ENCODE measurements around the gene PKM.

The PKM gene

DNA sequence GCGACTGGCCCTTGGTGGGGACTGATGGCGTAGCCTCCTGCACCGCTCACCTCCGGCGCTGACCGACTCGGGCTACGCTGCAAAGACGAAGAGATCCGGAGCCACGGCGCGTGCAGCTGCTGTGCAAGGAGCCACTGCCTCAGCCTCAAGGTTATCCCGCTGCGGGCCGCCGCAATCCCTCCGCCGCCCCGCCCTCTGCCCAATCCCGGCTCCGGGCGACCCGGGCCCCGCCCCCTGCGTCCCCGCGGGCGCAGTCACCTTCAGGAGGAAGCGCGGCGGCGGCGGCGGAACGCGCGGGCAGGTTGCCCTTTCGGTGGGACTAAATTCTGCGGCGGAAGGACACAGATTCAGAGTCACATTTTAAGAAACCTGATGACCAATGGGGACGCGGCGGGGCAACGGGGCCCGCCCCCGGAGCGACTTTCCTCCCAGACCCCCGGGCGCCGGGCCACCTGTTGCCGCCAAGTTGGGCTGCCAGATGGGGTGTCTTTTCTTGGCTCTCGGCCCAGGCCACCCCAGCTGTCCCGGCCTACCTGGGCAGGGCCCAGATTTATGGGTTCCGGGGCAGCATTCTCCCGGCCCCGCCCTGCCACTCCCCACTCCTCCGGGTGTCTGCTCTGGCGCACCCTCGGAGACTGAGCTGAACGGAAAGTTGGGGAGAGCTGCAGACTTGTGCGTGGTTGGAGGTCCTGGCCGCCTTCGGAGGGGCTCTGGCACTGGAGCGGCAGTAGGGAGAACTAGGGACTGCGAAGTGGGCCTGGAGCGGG is at the start of gene PKM:
PKM (minus strand) TSS at position 125 of the 767 bp plus-strand sequence. CDS start 12,093 bp downstream, outside the sequence.
- Histone ChIP-seq H3K4me3 (ENCODE audit: low read depth in 1 of 2, low read length in 2 of 2) (peak within 1 kb of the TSS; percentile 89 to 99), H3K4me1 (ENCODE audit: insufficient read depth, low read length) (peaks cover 54% of the 10 kb centered on the region), H3K27ac (ENCODE audit: low read length) (peak within 1 kb of the TSS; percentile 97), H3K4me2 (ENCODE audit: insufficient read depth, low read length) (peak within 1 kb of the TSS; percentile 98), H3K9ac (ENCODE audit: low read depth, low read length) (peak within 1 kb of the TSS; percentile 91), H3K27me3 (ENCODE audit: insufficient read depth, low read length, poor library complexity) (no peaks in the 10 kb centered on the region), H3K36me3 (ENCODE audit: insufficient read depth, low read length) (peaks cover 20% of the 10 kb centered on the region), H4K20me1 (ENCODE audit: insufficient read depth, low read length) (peaks cover 33% of the 10 kb centered on the region), H2AFZ (ENCODE audit: low read depth, low read length) (peak within 1 kb of the TSS; percentile 84), H3K9me3 (ENCODE audit: insufficient read depth, low read length, severe bottlenecking) (no peaks in the 10 kb centered on the region), H3K79me2 (ENCODE audit: insufficient read depth, low read length) (peaks cover 47% of the 10 kb centered on the region)
- no peak for TF ChIP-seq EZH2 (IDR thresholded peaks at IDR 0.05; ENCODE audit: borderline replicate concordance, low read depth, low read length, severe bottlenecking)
- TF ChIP-seq, protein P1, sequence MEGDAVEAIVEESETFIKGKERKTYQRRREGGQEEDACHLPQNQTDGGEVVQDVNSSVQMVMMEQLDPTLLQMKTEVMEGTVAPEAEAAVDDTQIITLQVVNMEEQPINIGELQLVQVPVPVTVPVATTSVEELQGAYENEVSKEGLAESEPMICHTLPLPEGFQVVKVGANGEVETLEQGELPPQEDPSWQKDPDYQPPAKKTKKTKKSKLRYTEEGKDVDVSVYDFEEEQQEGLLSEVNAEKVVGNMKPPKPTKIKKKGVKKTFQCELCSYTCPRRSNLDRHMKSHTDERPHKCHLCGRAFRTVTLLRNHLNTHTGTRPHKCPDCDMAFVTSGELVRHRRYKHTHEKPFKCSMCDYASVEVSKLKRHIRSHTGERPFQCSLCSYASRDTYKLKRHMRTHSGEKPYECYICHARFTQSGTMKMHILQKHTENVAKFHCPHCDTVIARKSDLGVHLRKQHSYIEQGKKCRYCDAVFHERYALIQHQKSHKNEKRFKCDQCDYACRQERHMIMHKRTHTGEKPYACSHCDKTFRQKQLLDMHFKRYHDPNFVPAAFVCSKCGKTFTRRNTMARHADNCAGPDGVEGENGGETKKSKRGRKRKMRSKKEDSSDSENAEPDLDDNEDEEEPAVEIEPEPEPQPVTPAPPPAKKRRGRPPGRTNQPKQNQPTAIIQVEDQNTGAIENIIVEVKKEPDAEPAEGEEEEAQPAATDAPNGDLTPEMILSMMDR (IDR thresholded peaks at IDR 0.05; ENCODE audit: borderline replicate concordance, extremely low read depth, low read length, poor library complexity, severe bottlenecking) = no peak
- DNase-seq (peak; percentile 95), ATAC-seq (ENCODE audit: insufficient read depth, low read depth) (peak; percentile 64)

DNA sequence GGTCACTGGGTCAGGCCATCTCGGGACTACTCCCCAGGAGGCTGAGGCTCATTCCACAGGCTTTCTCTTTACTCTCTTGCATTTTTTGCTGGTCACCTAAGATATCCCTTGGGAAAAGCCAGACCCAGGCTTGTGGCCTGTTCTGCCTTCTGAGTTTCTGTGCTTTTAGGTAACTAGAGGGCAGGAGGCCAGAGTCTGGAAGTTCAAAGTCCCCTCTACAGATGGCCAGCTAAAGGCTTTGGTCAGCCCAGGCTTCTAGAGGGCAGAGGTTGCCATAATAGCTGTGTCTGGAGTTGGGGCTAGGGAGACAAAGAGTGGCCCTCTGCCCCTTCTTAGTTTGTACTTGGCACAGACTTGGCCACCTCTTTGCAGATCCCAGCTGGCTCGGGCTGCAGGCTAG is 49.8 kb upstream of the PKM start:
- Histone ChIP-seq H3K9ac (ENCODE audit: low read depth, low read length) (no peak overlapping the region), H3K4me3 (ENCODE audit: low read depth in 1 of 2, low read length in 2 of 2) (no peak overlapping the region), H3K79me2 (ENCODE audit: insufficient read depth, low read length) (no peaks in the 10 kb centered on the region), H3K27me3 (ENCODE audit: insufficient read depth, low read length, poor library complexity) (no peaks in the 10 kb centered on the region), H3K27ac (ENCODE audit: low read length) (no peak overlapping the region), H3K4me1 (ENCODE audit: insufficient read depth, low read length) (no peaks in the 10 kb centered on the region), H3K9me3 (ENCODE audit: insufficient read depth, low read length, severe bottlenecking) (no peaks in the 10 kb centered on the region), H3K4me2 (ENCODE audit: insufficient read depth, low read length) (no peak overlapping the region), H2AFZ (ENCODE audit: low read depth, low read length) (no peak overlapping the region), H3K36me3 (ENCODE audit: insufficient read depth, low read length) (no peaks in the 10 kb centered on the region), H4K20me1 (ENCODE audit: insufficient read depth, low read length) (no peaks in the 10 kb centered on the region)
- no peak for DNase-seq
- no peak for TF ChIP-seq EZH2 (IDR thresholded peaks at IDR 0.05; ENCODE audit: borderline replicate concordance, low read depth, low read length, severe bottlenecking)
- TF ChIP-seq, protein P1 (IDR thresholded peaks at IDR 0.05; ENCODE audit: borderline replicate concordance, extremely low read depth, low read length, poor library complexity, severe bottlenecking) = no peak
- no peak for ATAC-seq (ENCODE audit: insufficient read depth, low read depth)

DNA sequence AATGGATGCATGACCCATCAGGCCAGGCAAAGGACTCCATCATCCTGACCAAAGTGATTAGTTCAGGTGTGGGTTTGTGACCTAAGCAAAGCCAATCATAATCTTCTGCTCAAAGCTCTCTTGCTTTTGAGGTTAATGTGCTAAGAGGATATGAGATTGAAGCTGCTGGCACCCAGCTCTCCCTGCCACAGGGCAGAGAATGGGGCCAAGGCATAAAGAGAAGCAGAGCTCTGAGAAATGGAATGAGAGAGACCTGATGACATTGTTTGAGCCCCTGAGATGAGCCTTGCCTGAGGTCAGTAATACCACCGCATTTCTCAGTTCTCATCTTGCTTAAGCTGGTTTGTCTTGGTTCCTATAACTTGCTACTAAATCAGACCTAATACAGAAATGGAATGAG is 47.7 kb upstream of the PKM start:
- no peak overlapping the region for H3K4me3 ChIP-seq (ENCODE audit: low read depth in 1 of 2, low read length in 2 of 2)
- TF ChIP-seq, protein P1 (IDR thresholded peaks at IDR 0.05; ENCODE audit: borderline replicate concordance, extremely low read depth, low read length, poor library complexity, severe bottlenecking) = no peak
- no peak for TF ChIP-seq EZH2 (IDR thresholded peaks at IDR 0.05; ENCODE audit: borderline replicate concordance, low read depth, low read length, severe bottlenecking)
- DNase-seq = no peak
- H3K4me1 ChIP-seq (ENCODE audit: insufficient read depth, low read length) = peaks cover 2% of the 10 kb centered on the region
- no peaks in the 10 kb centered on the region for H4K20me1 ChIP-seq (ENCODE audit: insufficient read depth, low read length)
- H3K36me3 ChIP-seq (ENCODE audit: insufficient read depth, low read length) = no peaks in the 10 kb centered on the region
- H2AFZ ChIP-seq (ENCODE audit: low read depth, low read length) = no peak overlapping the region
- no peak overlapping the region for H3K27ac ChIP-seq (ENCODE audit: low read length)
- no peak overlapping the region for H3K4me2 ChIP-seq (ENCODE audit: insufficient read depth, low read length)
- no peaks in the 10 kb centered on the region for H3K9me3 ChIP-seq (ENCODE audit: insufficient read depth, low read length, severe bottlenecking)
- H3K79me2 ChIP-seq (ENCODE audit: insufficient read depth, low read length) = no peaks in the 10 kb centered on the region
- ATAC-seq (ENCODE audit: insufficient read depth, low read depth) = no peak
- H3K27me3 ChIP-seq (ENCODE audit: insufficient read depth, low read length, poor library complexity) = no peaks in the 10 kb centered on the region
- no peak overlapping the region for H3K9ac ChIP-seq (ENCODE audit: low read depth, low read length)
